ENCODE measurements around the gene FGF1. TPM values are rescaled to one million over a fixed set of nuclear protein-coding genes. Genes with fewer than 3 reads are reported as not detected.

The FGF1 gene
- 10 to 100 TPM in 6 of 12 donors, 1 to 10 TPM in 5, not detected in 1; 6.6 to 17.8 (median 10.3) TPM for polyA plus RNA-seq (ENCODE audit: insufficient read length in 12 of 12)
- long read RNA-seq, donor 1, full-length matches to known transcripts, result 3 of 3 reads
- long read RNA-seq, donor 1, partial matches to known transcripts, result 0 of 3 reads
- long read RNA-seq, donor 1, other reads (novel, unspliced or antisense), result 0 of 3 reads
- long read RNA-seq, donor 2, full-length matches to known transcripts, result 6 of 6 reads
- long read RNA-seq, donor 2, partial matches to known transcripts, result 0 of 6 reads
- long read RNA-seq, donor 2, other reads (novel, unspliced or antisense), result 0 of 6 reads
- long read RNA-seq, donor 3, full-length matches to known transcripts, result 1 of 1 reads
- long read RNA-seq, donor 3, partial matches to known transcripts, result 0 of 1 reads
- long read RNA-seq, donor 3, other reads (novel, unspliced or antisense), result 0 of 1 reads
- long read RNA-seq, donor 4, partial matches to known transcripts, result 0 of 1 reads
- long read RNA-seq, donor 4, other reads (novel, unspliced or antisense), result 0 of 1 reads
- long read RNA-seq, donor 5, full-length matches to known transcripts, result 1 of 1 reads
- long read RNA-seq, donor 5, partial matches to known transcripts, result 0 of 1 reads
- long read RNA-seq, donor 5, other reads (novel, unspliced or antisense), result 0 of 1 reads
- long read RNA-seq, donor 6, full-length matches to known transcripts, result 4 of 4 reads
- long read RNA-seq, donor 6, partial matches to known transcripts, result 0 of 4 reads
- long read RNA-seq, donor 6, other reads (novel, unspliced or antisense), result 0 of 4 reads
- long read RNA-seq, donor 7, full-length matches to known transcripts, result 2 of 2 reads
- long read RNA-seq, donor 7, partial matches to known transcripts, result 0 of 2 reads
- long read RNA-seq, donor 7, other reads (novel, unspliced or antisense), result 0 of 2 reads
- long read RNA-seq, donor 8, result 0 reads
- long read RNA-seq, donor 9, partial matches to known transcripts, result 0 of 2 reads
- long read RNA-seq, donor 9, other reads (novel, unspliced or antisense), result 0 of 2 reads
- long read RNA-seq, donor 10, partial matches to known transcripts, result 0 of 1 reads
- long read RNA-seq, donor 10, other reads (novel, unspliced or antisense), result 0 of 1 reads
- long read RNA-seq, donor 11, full-length matches to known transcripts, result 1 of 1 reads
- long read RNA-seq, donor 11, partial matches to known transcripts, result 0 of 1 reads
- long read RNA-seq, donor 11, other reads (novel, unspliced or antisense), result 0 of 1 reads

DNA sequence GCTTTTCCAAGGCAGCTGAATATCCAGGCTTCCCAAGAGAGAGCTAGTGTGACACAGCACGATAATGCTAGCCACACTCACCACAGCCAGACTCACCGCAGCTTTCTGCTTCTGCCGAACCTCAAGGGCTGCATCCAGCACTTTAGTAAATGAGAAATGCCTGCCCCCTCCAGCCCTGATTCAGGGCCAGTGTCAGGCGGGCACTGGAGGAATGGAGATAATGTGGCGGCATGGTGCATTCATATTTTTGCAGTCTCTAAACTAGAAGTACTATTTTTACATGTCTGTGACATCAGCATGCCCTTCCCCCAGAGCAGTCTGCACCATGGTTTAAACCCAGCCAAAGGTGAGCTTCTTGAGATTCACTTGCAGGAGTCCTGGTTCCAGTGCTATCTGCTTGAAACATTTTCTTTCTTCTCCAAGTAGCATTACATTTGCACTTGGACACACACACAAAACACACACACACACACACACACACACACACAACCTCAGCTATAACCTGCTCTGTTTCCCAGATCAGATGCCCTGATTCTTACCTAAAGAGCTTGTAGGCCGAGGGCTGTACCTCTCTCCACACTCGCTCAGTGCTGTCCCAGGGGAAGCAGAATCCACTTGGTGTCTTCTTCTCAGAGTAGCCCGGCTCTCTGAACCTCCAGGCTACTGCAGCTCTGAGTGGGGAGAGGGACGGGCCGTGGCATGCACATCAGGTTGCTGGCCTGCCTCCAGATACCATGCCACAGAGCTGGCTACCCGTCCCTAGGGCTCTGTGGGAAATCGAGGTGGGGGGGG lies at the start of gene FGF1:
Gene FGF1 (minus strand): TSS at position 673 of the 792 bp plus-strand sequence. CDS start 71,963 bp downstream, outside the sequence.
- DNase-seq, result no peak

DNA sequence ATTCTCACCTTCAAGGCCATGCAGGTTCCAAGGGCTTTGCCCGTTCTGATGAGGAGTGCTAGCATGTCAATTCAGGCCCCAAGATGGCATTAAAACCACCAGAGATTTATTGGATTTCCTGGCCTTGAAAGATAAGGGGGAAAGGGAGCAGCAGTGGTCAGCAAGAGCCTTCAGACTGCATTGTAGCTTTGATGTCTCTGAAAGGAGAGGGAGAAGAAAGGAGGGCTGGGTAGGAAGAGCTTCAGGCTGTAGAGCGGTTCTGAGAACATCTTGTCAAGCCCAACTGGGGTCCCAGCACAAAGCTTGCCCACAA lies 41.8 kb upstream of the FGF1 start:
- DNase-seq, result no peak

DNA sequence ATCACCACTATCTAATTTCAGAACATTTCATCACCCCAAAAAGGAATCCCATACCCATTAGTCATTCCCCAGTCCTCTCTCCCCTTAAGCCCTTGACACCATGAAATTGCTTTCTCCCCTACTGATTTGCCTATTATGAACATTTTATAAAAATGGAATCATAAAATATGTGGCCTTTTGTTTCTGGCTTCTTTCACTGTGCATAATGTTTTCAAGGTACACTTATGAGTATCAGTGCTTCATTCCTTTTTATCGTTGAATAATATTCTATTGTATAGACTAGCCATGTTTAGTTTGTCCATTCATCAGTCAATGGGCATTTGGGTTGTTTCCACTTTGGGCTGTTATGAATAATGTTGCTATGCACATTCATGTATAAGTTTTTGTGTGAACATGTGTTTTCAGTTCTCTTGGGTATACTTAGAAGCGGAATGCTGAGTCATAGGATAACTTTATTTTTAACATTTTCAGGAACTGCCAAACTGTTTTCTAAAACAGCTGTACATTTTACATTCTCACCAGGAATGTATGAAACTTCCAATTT lies 40.4 kb upstream of the FGF1 start:
- peak; percentile 77 for DNase-seq

DNA sequence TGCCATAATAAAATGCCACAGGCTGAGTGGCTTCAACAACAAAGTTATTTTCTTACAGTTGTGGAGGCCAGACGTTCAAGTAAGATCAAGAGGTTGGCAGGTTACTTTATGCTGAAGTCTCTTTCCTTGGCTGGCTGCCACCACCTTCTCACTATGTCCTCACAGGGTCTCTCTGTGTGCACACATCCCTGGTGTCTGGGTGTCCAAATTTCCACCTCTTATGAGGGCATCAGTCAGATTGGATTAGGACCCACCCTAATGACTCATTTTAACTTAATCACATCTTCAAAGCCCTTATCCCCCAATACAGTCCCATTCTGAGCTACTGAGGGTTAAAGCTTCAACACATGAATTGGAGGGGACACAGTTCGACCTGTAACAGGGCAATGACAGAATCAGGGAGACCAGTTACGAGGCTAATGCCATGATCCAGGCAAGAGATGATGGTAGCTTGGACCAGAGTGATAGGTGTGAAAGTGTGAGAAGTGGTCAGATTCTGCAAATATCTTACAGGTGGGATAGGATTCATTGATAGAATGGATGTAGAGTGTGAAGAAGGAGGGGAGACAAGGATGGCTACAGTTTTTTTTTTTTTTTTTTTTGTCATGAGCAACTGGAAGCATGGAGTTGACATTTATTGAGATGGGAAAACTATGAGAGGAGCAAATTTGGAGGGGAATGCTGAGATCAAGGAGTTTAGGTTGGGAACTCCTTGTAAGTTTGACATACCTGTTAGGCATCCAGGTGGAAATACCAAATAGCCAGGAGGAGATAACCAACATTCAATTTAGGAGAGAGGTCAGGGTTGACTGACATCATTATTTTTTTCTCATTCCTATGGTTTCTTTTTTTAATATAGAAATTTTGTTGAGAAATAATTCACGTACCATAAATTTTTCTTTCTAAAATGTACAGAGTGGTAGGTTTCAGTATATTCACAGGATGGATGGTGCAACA lies 39.6 kb upstream of the FGF1 start:
- no peak for DNase-seq

DNA sequence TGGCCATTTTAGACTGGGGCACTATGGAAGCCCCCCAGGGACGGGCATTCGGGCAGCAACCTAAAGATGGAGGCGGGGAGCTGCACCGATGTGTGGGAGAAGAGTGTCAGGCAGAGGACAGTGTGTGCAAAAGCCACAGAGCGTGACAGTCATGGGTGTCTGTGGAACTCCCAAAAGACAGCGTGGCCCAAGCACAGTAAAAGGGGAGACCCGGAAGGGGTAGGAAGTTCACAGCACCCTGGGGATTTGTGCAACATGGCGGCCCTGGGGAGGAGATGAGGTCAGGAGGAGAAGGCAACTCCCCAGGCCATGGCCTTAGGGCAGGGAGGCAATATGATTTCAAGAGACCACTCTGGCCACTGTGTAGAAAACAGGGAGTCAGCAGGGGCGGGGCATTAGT lies 38.9 kb upstream of the FGF1 start:
- DNase-seq, result no peak

DNA sequence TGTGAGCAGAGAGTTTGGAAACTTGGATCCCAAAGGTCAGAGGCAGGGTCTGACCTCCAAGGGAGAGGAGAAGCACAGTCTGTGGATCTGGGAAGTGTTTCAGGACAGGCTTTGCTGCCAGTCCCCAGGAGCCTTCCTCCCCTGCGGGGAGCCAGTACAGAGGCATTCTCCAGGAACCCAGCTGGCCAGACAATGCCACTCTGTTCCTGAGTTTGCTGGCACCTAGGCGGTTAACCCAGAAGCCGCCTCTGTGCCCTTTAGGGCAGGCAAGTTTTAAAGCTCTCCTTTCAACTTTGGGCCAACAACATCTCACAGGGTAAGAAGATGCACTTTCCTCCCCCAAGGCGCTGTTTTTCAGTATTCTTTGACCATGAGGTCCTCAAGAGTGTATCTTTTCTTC lies 37.0 kb upstream of the FGF1 start:
- no peak for DNase-seq

DNA sequence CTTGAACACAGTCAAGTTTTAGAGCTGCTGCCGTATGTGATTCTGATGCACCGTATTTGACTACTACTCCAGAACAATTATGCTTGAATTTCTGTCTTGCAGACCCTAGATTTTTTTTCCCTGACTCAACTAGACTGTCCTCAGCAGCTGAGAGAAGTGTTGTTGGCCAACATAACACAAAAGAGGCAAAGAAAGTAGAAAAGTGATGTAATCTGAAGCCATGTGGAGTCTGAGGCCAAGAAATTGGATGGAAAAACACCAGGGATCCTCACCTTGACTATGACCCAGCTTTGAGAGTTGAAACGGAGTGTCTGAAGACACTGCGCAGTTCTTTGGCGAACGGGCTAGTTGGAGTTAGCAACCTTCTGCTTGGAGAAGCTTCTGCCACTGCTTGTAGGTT lies 36.3 kb upstream of the FGF1 start:
- no peak for DNase-seq

DNA sequence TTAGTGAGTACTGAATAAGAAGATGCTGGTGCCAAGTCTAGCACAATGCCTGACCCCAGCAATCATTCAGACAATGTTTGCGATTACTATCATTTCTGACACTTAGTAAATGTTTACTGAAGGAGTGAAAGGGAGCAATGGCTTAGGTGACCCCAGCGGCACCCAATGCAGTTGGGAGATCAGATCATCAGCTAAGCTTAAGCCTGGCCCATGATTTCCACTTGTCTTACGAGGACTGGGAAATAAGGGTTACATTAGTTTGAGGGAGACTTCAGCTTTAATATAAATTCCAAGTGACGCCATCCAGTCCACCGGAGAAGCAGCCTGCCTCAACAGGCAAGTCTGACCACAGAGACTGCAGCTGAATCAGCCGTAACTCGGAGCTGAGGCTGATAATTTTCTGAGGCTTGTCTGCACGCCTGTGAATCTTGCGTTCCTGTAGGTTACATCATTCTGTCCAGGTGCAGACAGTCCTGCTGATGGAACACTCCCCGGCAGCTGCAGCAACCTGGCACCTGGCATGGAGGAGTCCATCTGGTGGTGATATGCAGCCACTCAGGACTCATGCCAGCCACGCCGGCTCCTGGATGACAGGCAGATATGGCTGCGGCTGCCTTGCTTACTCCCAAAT lies 34.9 kb upstream of the FGF1 start:
- no peak for DNase-seq

DNA sequence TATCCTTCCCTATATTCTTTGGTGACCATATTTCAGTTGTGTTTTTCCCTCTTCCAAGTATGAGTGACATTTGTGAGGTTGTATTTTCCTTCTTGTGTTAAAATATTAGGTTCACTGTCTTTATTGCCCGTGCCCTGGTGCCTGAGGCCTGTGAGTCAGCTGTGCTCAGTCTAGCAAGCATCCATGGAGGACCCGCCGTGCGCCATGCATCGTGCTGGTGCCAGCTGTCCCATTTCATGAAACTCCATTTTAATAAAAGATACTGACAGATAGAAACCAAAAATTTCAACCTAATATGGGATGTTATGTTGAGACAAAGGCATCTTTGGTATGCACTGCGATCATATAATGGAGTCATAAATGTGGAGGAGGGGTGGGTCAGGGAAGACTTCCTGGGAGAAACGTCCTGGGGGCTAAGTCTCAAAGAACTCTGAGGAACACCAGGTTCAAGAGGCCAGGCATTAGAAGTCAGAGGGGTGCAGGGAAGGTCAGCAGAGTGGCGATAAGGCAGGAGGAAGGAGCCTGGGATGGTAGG lies 34.0 kb upstream of the FGF1 start:
- DNase-seq, result no peak

DNA sequence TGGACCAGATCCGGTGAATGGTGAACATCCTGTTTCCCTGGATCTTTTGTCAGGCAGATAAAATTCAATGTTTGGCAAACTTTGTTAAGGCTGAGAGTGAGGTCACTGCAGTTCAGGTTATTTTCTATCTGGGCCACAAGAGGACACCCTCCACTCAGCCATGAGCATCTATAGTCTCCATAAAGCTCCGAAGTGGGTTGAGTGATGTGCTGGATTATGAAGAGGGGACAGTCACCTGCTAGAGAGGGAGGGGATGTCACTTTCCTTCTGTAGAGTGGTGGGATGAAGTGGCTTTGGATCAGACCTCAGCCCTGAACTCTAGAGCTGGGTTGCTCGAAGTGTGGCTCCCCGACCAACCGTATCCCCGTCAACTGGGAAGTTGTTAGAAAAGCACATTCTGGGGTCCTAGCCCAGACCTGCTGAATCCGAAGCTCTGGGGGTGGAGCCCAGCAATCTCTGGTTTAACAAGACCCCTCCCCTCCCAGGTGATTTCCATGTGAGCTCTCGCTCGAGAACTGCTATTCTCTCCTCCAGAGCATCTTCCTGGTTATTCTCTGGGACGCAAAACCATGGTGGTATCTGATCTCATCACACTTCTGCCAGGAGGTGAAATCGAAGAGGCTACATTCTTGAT lies 31.8 kb upstream of the FGF1 start:
- DNase-seq, result peak; percentile 68

DNA sequence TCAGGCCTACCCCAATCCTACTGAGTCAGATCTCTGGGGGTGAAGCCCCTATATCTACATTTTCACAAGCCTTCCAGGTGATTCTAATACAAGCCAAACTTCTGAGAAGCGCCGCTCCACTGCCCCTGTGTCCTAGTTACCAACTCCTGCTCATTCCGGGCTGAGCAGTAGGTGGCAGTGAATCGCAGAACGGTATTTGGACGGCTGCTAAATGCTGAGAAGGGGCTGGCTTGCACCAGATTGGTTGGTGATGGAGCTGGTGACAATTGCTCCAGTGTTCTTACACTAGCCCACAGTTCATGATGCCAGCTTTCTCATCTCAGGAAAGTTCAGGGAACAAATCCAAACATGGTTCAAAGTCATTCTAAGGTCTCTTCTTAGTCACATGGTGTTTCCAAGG lies 31.1 kb upstream of the FGF1 start:
- DNase-seq, result peak; percentile 41

DNA sequence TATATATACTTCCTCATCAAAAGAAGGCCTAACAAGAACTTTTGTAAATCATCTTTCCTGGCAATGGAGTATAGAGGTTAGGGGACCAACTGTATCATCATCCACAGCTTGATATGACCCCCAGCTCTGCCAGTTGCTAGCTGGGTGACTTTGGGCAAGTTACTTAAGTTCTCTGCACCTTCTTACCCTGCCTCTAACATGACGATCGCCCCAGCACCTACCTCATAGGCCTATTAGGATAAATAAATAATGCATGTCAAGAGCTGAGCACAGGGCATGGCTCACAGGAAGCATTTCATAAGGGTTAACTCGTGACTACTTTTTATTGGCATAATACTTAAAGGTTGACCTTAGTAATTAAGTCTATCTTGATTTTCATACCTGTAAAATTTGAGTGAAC lies 29.4 kb upstream of the FGF1 start:
- no peak for DNase-seq

DNA sequence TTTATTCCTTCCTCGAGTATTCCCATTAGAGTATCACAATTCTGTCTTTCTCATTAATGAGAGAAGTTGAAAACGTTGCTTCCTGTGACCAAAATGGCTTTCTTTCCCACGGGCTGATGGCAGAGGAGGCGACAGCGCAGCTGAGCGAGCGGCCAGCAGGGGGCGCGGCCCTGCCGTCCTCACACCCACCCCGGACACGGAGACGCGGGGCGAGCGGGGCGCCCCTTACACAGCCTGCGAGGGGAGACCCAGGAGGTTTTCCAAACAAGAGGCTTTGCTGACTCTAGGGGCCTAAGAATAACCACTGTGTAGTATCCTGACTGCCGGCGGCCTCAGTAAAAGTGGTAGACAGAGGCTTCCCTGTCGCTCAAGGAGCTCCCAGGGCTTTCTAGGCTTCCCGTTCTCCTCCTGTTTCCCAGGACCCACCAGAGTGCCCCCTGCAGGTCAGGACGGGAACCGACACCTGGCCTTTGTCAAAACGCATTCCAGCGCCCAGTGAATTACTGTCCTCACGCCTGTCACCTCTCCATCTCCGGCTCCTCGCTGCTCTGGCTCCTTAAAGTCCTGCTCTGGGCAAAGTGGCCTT lies 27.3 kb upstream of the FGF1 start:
- peak; percentile 90 for DNase-seq

DNA sequence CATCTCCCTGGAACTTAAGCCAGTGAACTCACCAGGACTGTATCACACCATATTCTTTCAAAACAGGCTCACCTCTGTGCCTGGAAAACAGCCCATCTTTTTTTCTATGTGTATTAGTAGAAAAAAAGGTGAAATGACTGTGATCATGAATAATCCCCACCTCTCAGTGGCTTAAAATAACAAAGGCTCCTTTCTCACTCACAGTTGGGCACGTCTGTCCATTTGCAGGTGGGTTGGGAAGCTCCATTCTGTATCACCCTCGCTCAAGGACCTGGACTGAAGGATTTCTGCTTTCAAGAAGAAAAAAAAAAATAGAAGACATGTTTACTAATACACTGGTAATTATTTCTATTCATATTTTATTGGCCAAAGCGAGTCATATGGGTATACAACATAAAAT lies 17.3 kb upstream of the FGF1 start:
- DNase-seq, result no peak

DNA sequence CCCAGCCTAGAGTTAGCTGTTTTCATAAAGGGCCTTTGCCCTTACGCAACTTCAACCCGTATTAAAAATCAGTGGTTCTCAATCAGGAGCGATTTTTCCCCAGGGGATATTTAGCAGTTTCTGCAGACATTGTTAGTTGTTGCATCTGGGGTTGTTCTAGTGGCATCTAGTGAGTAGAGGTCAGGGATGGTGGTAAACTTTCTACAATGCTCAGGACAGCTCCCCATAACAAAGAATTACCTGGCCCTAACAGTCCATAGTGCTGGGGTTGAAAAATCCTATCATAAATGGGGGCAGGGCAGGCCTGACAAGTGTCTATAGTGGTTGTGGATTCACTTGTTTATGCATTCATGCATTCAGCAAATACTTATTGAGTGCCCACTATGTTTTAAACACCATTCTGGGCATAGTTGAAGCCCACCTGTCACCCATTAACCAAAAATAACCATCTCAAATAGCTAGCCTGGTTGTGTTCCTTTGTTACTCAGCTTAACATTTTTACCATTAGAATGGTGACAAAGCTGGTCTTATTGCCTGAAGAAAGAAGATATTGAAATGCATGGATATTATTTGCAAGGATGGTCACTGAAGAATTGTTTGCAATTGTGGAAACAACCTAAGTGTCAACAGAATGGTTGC lies 15.9 kb upstream of the FGF1 start:
- DNase-seq, result no peak

DNA sequence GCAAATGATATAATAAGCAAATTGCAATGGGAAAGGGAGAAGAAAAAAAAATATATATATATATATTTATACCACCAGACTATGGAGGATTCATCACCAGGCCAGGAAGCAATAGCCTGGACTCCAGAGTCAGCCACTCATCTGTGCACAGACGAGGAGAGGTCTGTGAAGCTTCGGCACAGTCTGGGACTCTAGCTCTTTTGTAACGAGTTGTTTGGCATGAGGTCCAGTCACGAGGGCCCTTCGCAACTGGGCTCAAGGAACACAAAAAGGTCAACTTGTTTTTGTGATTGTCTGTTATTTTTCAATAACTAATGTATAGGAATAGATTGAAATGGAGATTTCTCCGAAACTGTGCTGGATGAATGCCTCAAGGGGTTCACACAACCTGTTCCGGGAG lies 14.7 kb upstream of the FGF1 start:
- DNase-seq, result no peak

DNA sequence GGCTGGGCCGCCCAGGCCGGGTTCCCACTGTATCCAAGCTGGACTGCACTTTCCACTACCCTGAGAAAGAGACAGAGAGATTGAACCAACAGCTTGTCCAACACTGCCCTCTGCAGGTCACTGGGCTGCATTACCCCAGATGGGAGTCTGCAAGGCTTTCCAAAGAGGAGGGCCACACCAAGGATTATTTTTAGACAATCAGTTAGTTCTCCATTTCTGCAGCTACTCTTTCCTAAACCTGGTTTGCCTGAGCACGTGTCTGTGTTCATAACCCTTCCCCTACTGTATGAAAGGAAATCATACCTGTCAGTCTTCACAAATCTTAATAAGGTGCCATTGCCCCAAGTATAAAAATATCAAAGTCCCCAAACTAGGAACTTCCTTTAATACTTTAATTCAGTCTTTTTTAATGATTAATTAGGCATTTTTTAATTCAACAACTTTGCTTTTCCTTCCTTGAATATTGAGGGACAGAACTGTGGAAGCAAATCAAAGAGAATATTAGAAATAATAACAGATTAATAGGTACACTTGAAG lies 13.4 kb upstream of the FGF1 start:
- peak; percentile 95 for DNase-seq
